B cell (primary cell): ENCODE data around the gene KLHDC7B. TPM values are rescaled to one million over a fixed set of nuclear protein-coding genes. Genes with fewer than 3 reads are reported as not detected.

Source experiments
- ATAC-seq: fragments of 200-7000 bp; cut with Tn5 transposase; one replicate; pipeline ENCODE4 v1.10.0; 2021; ENCODE audit warnings: low read depth, mild to moderate bottlenecking, moderate number of reproducible peaks, moderate library complexity
- CTCF ChIA-PET: fragments of 350-600 bp; sonication (Branson Sonifier 250); formaldehyde crosslinking; loops from one replicate; lab custom pipeline; 2021; ENCODE audit warnings: antibody characterized with exemption, inconsistent platforms; lab: Charles Lee
- POLR2A ChIA-PET: fragments of 350-600 bp; sonication (Branson Sonifier 250); formaldehyde crosslinking; loops from one replicate; lab custom pipeline; 2021; ENCODE audit warnings: antibody characterized with exemption; lab: Charles Lee
- DNase-seq: peaks from one replicate; pipeline ENCODE4 v3.0.0; 2013
- H2AFZ ChIP-seq: 2 replicates; pipeline ENCODE4 v1.6.1; 2012; ENCODE audit warnings: mild to moderate bottlenecking, low read depth, low read length; ENCODE audit not compliant: insufficient read depth, poor library complexity, severe bottlenecking
- H3K27ac ChIP-seq, 2 donors: 1 replicate in 1 of 2; 2 replicates in 1 of 2; pipeline ENCODE4 v1.5.1; 2012 to 2013; ENCODE audit warnings: low read length in 2 of 2, mild to moderate bottlenecking in 2 of 2, moderate library complexity in 1 of 2
- H3K27me3 ChIP-seq, 4 experiments: fragments of 200-600 bp in 1 of 4; sonication (generic) in 1 of 4; replicated peaks in 1 of 4; 1 replicate in 2 of 4; 2 replicates in 2 of 4; pipeline versions ENCODE4 v1.6.1 to v1.7.0; 2013 to 2016; ENCODE audit warnings: low read length in 3 of 4, mild to moderate bottlenecking in 2 of 4, mixed read lengths in 1 of 4, moderate library complexity in 1 of 4; ENCODE audit not compliant: insufficient read depth in 4 of 4, control insufficient read depth in 3 of 4; ENCODE audit errors: control extremely low read depth in 1 of 4
- H3K36me3 ChIP-seq, 2 experiments: replicated peaks in 1 of 2; 1 replicate in 1 of 2; 2 replicates in 1 of 2; pipeline versions ENCODE4 v1.6.1 to v1.7.1; 2013; ENCODE audit warnings: low read length in 1 of 2; ENCODE audit not compliant: insufficient read depth in 2 of 2, control insufficient read depth in 1 of 2; ENCODE audit errors: control extremely low read depth in 1 of 2, extremely low read depth in 1 of 2
- H3K4me1 ChIP-seq, 2 donors: fragments of 200-600 bp in 1 of 2; sonication (generic) in 1 of 2; 1 replicate in 1 of 2; 2 replicates in 1 of 2; pipeline versions ENCODE4 v1.5.1 to v1.6.1; 2013 to 2017; ENCODE audit warnings: low read length in 2 of 2; ENCODE audit not compliant: control insufficient read depth in 2 of 2, insufficient read depth in 2 of 2
- H3K4me2 ChIP-seq: replicated peaks from 2 replicates; pipeline ENCODE3; 2012; ENCODE audit warnings: mild to moderate bottlenecking, low read depth, low read length; ENCODE audit not compliant: poor library complexity, severe bottlenecking
- H3K4me3 ChIP-seq, 5 experiments: fragments of 200-600 bp in 1 of 5; sonication (generic) in 1 of 5; 1 replicate in 3 of 5; 2 replicates in 2 of 5; pipeline versions ENCODE4 v1.5.1 to v1.7.0; 2011 to 2016; ENCODE audit warnings: low read length in 4 of 5, mild to moderate bottlenecking in 4 of 5, low read depth in 2 of 5, control low read depth in 1 of 5, moderate library complexity in 1 of 5; ENCODE audit not compliant: insufficient read depth in 1 of 5; ENCODE audit errors: control extremely low read depth in 1 of 5, extremely low read depth in 1 of 5
- H3K79me2 ChIP-seq: fragments of 200-600 bp; sonication (generic); one replicate; pipeline ENCODE4 v1.6.0; 2016; ENCODE audit warnings: low read length; ENCODE audit not compliant: control insufficient read depth, insufficient read depth
- H3K9ac ChIP-seq: fragments of 200-600 bp; sonication (generic); 2 replicates; pipeline ENCODE4 v1.6.1; 2017; ENCODE audit warnings: mild to moderate bottlenecking, low read length, moderate library complexity
- H3K9me3 ChIP-seq, 3 donors: one replicate each; pipeline versions ENCODE4 v1.6.1 to v1.7.1; 2013; ENCODE audit warnings: low read length in 2 of 3; ENCODE audit not compliant: control insufficient read depth in 2 of 3, insufficient read depth in 1 of 3; ENCODE audit errors: control extremely low read depth in 1 of 3
- H4K20me1 ChIP-seq: 2 replicates; pipeline ENCODE4 v1.6.0; 2012; ENCODE audit warnings: mild to moderate bottlenecking, low read length; ENCODE audit not compliant: insufficient read depth, control insufficient read depth, poor library complexity, severe bottlenecking
- H3K27ac Mint-ChIP-seq: one replicate; pipeline ENCODE4 v1.8.0; 2021; ENCODE audit warnings: mixed read lengths
- H3K27me3 Mint-ChIP-seq: one replicate; pipeline ENCODE4 v1.8.0; 2021; ENCODE audit warnings: mixed read lengths
- H3K4me1 Mint-ChIP-seq: one replicate; pipeline ENCODE4 v1.8.0; 2021; ENCODE audit warnings: mixed read lengths
- H3K4me3 Mint-ChIP-seq: one replicate; pipeline ENCODE4 v1.8.0; 2021; ENCODE audit warnings: mixed read lengths
- H3K9me3 Mint-ChIP-seq: one replicate; pipeline ENCODE4 v1.8.0; 2022; ENCODE audit warnings: mixed read lengths; ENCODE audit not compliant: insufficient read depth
- CTCF ChIP-seq: fragments of 200-600 bp; IDR thresholded peaks from one replicate; pipeline ENCODE4 v1.8.0; 2022; ENCODE audit warnings: antibody characterized with exemption, mild to moderate bottlenecking
- EZH2 ChIP-seq: IDR thresholded peaks from 2 replicates; pipeline ENCODE4 v1.6.1; 2012; ENCODE audit warnings: borderline replicate concordance, low read depth, mild to moderate bottlenecking, moderate library complexity, low read length; ENCODE audit not compliant: insufficient read depth, poor library complexity, severe bottlenecking
- WGBS: methylation state at CpG from one replicate; pipeline ENCODE4 v1.1.5; 2013; ENCODE audit warnings: missing lambda C conversion rate; ENCODE audit not compliant: insufficient coverage; 5-methylcytosine and 5-hydroxymethylcytosine counted together
- intact Hi-C: fragments of 100-400 bp; cut with micrococcal nuclease; formaldehyde crosslinking; loops from one replicate; pipeline ENCODE4 v1.10.0; 2022
- polyA plus RNA-seq: library from polyadenylated mRNA; depleted of rRNA; stranded (reverse); fragments of >200 nt; gene quantifications from 2 replicates; pipeline ENCODE4 v1.2.3, GENCODE V29; 2012
- total RNA-seq, 2 donors: library from RNA; stranded (reverse); fragments of 120-200 nt in 1 of 2; gene quantifications; 1 replicate in 1 of 2; 2 replicates in 1 of 2; pipeline versions ENCODE4 v1.2.3 to v1.2.4, GENCODE V29; 2013 to 2022

The KLHDC7B gene
- total and polyA plus RNA-seq, 2 donors (not counting 1 experiment from before 2014, with no cell fraction given) = 1.8 to 6.2 TPM

DNA sequence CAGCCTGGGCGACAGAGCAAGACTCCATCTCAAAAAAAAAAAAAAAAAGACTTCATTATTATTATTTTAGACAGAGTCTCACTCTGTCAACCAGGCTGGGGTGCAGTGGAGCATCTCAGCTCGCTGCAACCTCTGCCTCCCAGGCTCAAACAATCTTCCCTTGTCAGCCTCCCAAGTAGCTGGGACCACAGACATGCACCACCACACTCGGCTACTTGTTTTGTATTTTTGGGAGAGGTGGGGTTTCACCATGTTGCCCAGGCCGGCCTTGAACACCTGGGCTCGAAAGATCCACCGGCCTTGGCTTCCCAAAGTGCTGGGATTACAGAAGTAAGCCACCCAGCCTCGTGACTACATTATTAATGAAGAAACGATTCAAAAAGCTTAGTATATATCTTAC is 10.6 kb upstream of the KLHDC7B start:
- 86% methylated on average over 1 of the region's 8 CpGs for WGBS
- peaks cover 17% of the 10 kb centered on the region for H3K79me2 ChIP-seq
- Mint-ChIP-seq H3K27ac (peak overlapping the region; percentile 99), H3K4me3 (peak overlapping the region; percentile 49), H3K9me3 (no peaks in the 10 kb centered on the region), H3K27me3 (no peaks in the 10 kb centered on the region), H3K4me1 (peaks cover 49% of the 10 kb centered on the region)
- ATAC-seq (no peak), DNase-seq (peak; percentile 52)
- ChIA-PET CTCF (interaction anchor here (0.7 to 3.4 kb wide), 4 partner anchors 9 to 30 kb away, joined by 4 to 13 read pairs (median 6); partner anchors contain the start of gene SCO2), POLR2A (interaction anchor here (0.6 to 1.7 kb wide), 5 partner anchors 10 to 294 kb away, joined by 3 to 13 read pairs (median 5); partner anchors contain the start of gene SCO2)
- no peak for TF ChIP-seq EZH2
- no peak for TF ChIP-seq CTCF
- intact Hi-C loops = no loop called here
- no peak overlapping the region for H2AFZ ChIP-seq
- H3K36me3 ChIP-seq = no peaks in the 10 kb centered on the region
- H3K4me1 ChIP-seq = peaks cover 32 to 62% of the 10 kb centered on the region in 2 donors
- peak overlapping the region in 1 of 2 donors; percentile 64 for H3K27ac ChIP-seq
- H3K27me3 ChIP-seq = no peaks in the 10 kb centered on the region
- H3K4me2 ChIP-seq = peak overlapping the region; percentile 37
- H3K4me3 ChIP-seq = peak overlapping the region in 1 of 5 experiments; percentile 21
- no peaks in the 10 kb centered on the region for H4K20me1 ChIP-seq
- no peak overlapping the region for H3K9ac ChIP-seq
- H3K9me3 ChIP-seq = peaks cover 0 to 2% (median 0%) of the 10 kb centered on the region in 3 donors

- H3K36me3 ChIP-seq = no peaks in the 10 kb centered on the region
- no peaks in the 10 kb centered on the region for H3K9me3 Mint-ChIP-seq
- intact Hi-C loops = no loop called here
These were observed 9.5 kb upstream of the KLHDC7B start for GRCh38 chr22:50536226-50536625.

More at GRCh38 chr22:50536226-50536625, 9.5 kb upstream of the KLHDC7B start:
- DNase-seq = no peak
- Histone ChIP-seq H3K27ac (peak overlapping the region in 1 of 2 donors; percentile 96), H3K4me3 (no peak overlapping the region), H3K4me1 (peaks cover 44 to 67% of the 10 kb centered on the region in 2 donors), H3K9ac (no peak overlapping the region), H3K4me2 (no peak overlapping the region), H3K79me2 (peaks cover 14% of the 10 kb centered on the region), H4K20me1 (no peaks in the 10 kb centered on the region), H2AFZ (no peak overlapping the region), H3K9me3 (no peaks in the 10 kb centered on the region), H3K27me3 (no peaks in the 10 kb centered on the region)
- ChIA-PET POLR2A (no interaction called here), CTCF (interaction anchor here (0.8 to 6.0 kb wide), 3 partner anchors 9 to 64 kb away, joined by 3 to 81 read pairs (median 13); partner anchors contain the start of genes SCO2 and TYMP)
- no peak overlapping the region for H3K4me3 Mint-ChIP-seq
- peaks cover 58% of the 10 kb centered on the region for H3K4me1 Mint-ChIP-seq
- WGBS = 91% methylated on average over 2 of the region's 3 CpGs
- no peak for TF ChIP-seq CTCF
- no peak for TF ChIP-seq EZH2
- ATAC-seq = no peak
- no peaks in the 10 kb centered on the region for H3K27me3 Mint-ChIP-seq
- peak overlapping the region; percentile 46 for H3K27ac Mint-ChIP-seq
